Pancreas (tissue), 10 donors: Measurements from ENCODE around the gene RNF150. TPM values are rescaled to one million over a fixed set of nuclear protein-coding genes. Genes with fewer than 3 reads are reported as not detected.

Source experiments
- ATAC-seq, 4 donors: fragments of 200-7000 bp; cut with Tn5 transposase; one replicate each; pipeline versions ENCODE4 v1.8.0 to v1.9.1; 2020; ENCODE audit warnings: mild to moderate bottlenecking in 4 of 4, moderate library complexity in 4 of 4
- DNase-seq, 6 donors: peaks; one replicate each; pipeline ENCODE4 v3.0.0-alpha.2; 2020
- FAIRE-seq: peaks from 2 replicates; lab custom pipeline; 2012; peaks lifted over from hg19 to GRCh38; lab: Jason Lieb, UNC
- H3K27ac ChIP-seq, 4 donors: fragments of 200-600 bp; sonication (generic); 1 replicate in 3 of 4; 2 replicates in 1 of 4; pipeline versions ENCODE4 v1.5.0 to v1.8.0; 2020
- H3K27me3 ChIP-seq, 4 donors: fragments of 200-600 bp; one replicate each; pipeline ENCODE4 v1.8.0; 2021
- H3K36me3 ChIP-seq, 3 donors: fragments of 200-600 bp; sonication (generic) in 1 of 3; one replicate each; pipeline versions ENCODE4 v1.5.0 to v1.8.0; 2020 to 2021
- H3K4me1 ChIP-seq, 3 donors: fragments of 200-600 bp; one replicate each; pipeline ENCODE4 v1.8.0; 2021
- H3K4me3 ChIP-seq, 4 donors: fragments of 200-600 bp; sonication (generic) in 2 of 4; one replicate each; pipeline versions ENCODE4 v1.5.0 to v1.8.0; 2020 to 2021
- H3K9me3 ChIP-seq, 4 donors: fragments of 200-600 bp; one replicate each; pipeline ENCODE4 v1.8.0; 2021
- WGBS, 2 donors: extraction: QIAGEN DNeasy Blood & Tissue Kit; methylation state at CpG; one replicate each; pipeline ENCODE4 v1.1.7; 2013; 5-methylcytosine and 5-hydroxymethylcytosine counted together
- intact Hi-C, 3 donors: fragments of 100-400 bp; cut with DNase I; formaldehyde crosslinking; loops; one replicate each; pipeline versions ENCODE4 v1.11.1 to v1.14.2; 2022
- polyA plus RNA-seq, 2 donors: library from polyadenylated mRNA; stranded (reverse); fragments of 200-250 nt; gene quantifications; one replicate each; pipeline ENCODE4 v1.2.3, GENCODE V29; 2013
- total RNA-seq, 6 donors: library from RNA; stranded (reverse); fragmentation: NEBNext Ultra II Directional in 4 of 6; extraction: Animal tissue kit (Norgen Biotek cat#: 25700) in 4 of 6; gene quantifications; one replicate each; pipeline versions ENCODE4 v1.2.1 to v1.2.4, GENCODE V29; 2021 to 2023
- TF ChIP-seq, protein P1 (sequence below), 4 donors: fragments of 200-600 bp; sonication (generic) in 3 of 4; IDR thresholded peaks; one replicate each; pipeline versions ENCODE4 v1.5.0 to v1.8.0; 2021; ENCODE audit warnings: antibody characterized with exemption in 4 of 4
- donor health status: healthy with polysubstance abuse.
- donor health status: DM: no; HTN: no; CAD: no; lungs with moderate emphysema.
- donor health status: DM: no; HTN: no; CAD: no.
- donor health status: control.
- donor health status: control.
- donor health status: Bipolar disorder and iron deficiency.
- donor health status: DM: yes; HTN: yes; CAD: no.
- donor health status: DM: no; HTN: no; CAD: no.
- donor health status: DM: no; HTN: no; CAD: no.
- donor health status: DM: yes; HTN: yes; CAD: no.

Gene RNF150
- total and polyA plus RNA-seq, 8 donors, result 0.53 to 4.1 (median 2.5) TPM

DNA sequence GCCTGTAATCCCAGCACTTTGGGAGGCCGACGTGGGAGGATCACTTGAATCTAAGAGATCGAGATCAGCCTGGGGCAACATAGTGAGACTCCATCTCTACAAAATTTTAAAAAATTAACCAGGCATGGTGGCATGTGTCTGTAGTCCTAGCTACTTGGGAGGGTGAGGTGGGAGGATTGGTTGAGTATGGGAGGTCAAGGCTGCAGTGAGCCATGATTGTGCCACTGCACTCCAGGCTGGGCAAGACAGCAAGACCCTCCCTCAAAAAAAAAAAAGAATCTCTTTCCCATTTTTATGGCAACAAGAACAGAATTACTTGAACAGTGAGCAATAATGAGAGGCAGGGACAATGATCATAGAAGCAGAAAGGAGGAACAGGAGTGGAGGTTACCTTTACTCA is 94.8 kb downstream of the RNF150 start:
- ATAC-seq (no peak), FAIRE-seq (no peak), DNase-seq (no peak)
- no peak overlapping the region for H3K4me3 ChIP-seq
- TF ChIP-seq, protein P1, sequence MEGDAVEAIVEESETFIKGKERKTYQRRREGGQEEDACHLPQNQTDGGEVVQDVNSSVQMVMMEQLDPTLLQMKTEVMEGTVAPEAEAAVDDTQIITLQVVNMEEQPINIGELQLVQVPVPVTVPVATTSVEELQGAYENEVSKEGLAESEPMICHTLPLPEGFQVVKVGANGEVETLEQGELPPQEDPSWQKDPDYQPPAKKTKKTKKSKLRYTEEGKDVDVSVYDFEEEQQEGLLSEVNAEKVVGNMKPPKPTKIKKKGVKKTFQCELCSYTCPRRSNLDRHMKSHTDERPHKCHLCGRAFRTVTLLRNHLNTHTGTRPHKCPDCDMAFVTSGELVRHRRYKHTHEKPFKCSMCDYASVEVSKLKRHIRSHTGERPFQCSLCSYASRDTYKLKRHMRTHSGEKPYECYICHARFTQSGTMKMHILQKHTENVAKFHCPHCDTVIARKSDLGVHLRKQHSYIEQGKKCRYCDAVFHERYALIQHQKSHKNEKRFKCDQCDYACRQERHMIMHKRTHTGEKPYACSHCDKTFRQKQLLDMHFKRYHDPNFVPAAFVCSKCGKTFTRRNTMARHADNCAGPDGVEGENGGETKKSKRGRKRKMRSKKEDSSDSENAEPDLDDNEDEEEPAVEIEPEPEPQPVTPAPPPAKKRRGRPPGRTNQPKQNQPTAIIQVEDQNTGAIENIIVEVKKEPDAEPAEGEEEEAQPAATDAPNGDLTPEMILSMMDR (IDR thresholded peaks at IDR 0.05), result no peak
- intact Hi-C loops, result no loop called here
- H3K36me3 ChIP-seq, result no peaks in the 10 kb centered on the region
- 84 to 88% methylated on average over 3 of the region's 3 CpGs for WGBS, 2 donors
- no peak overlapping the region for H3K27ac ChIP-seq
- no peaks in the 10 kb centered on the region for H3K4me1 ChIP-seq
- no peaks in the 10 kb centered on the region for H3K27me3 ChIP-seq
- no peaks in the 10 kb centered on the region for H3K9me3 ChIP-seq

DNA sequence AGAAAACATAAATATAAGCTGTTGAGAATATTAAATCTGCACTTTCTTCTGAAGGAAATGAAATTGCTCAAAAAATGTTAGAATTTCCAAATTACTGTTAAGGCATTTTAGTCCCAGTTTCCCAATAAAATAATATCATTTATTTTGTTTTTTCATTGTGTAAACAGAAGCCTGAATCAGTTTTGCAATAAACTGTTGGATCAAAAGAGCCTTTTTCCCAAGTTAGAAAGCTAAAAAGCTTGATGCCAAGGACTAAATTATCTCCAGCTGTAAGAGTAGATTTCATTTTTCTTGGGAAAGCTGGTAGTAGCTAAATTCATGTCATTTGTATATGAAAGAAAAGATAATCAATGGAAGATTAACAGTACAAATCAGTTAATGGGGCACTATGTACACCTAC is 95.8 kb downstream of the RNF150 start:
- no peak for FAIRE-seq
- Histone ChIP-seq H3K36me3 (no peaks in the 10 kb centered on the region), H3K4me3 (no peak overlapping the region), H3K9me3 (no peaks in the 10 kb centered on the region), H3K4me1 (no peaks in the 10 kb centered on the region), H3K27me3 (no peaks in the 10 kb centered on the region), H3K27ac (no peak overlapping the region)
- ATAC-seq, result no peak
- TF ChIP-seq, protein P1 (IDR thresholded peaks at IDR 0.05), result no peak
- intact Hi-C loops, result no loop called here
- no peak for DNase-seq

DNA sequence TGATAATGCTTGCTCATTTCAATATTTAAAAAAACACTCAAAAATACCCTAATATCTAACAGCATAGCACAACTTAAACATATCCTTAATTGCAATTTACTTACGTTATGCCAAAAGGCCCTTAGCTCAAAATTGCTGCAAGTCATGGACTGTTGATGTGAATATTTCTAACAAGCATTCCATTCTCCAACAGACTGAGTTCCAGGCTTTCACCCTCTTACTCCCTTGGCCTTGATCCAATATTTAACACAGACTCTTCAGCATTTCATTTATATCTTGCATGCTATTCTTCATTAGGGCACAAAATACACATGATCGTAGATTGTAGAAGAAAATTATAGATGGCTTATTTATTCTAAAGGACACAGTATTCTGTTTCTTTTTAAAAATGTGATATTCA is 96.5 kb downstream of the RNF150 start:
- H3K36me3 ChIP-seq, result no peaks in the 10 kb centered on the region
- WGBS, 2 donors, result 78 to 82% methylated on average over 2 of the region's 2 CpGs
- TF ChIP-seq, protein P1 (IDR thresholded peaks at IDR 0.05), result no peak
- no peak for ATAC-seq
- no peak overlapping the region for H3K4me3 ChIP-seq
- no peak for FAIRE-seq
- no peaks in the 10 kb centered on the region for H3K4me1 ChIP-seq
- no peak for DNase-seq
- no peak overlapping the region for H3K27ac ChIP-seq
- H3K9me3 ChIP-seq, result no peaks in the 10 kb centered on the region
- intact Hi-C loops, result no loop called here
- H3K27me3 ChIP-seq, result no peaks in the 10 kb centered on the region

DNA sequence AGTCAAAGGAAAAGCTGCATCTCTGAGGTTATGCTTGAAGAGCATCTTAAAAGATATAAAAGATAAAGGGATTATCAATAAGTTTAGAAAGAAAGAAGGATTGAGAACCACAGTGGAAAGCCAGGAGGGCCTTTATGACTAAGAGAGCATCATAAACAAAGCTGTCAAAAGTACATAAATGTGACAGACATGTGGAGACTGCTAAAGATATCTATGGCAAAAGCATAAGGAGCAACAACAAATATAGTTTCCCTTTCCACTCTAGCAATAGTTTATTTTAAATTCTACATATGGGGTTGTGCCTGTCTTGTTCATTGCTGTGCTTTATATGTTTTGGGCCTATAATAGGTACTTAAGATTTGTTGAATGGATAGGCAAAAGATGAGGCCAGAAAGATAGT is 97.3 kb downstream of the RNF150 start:
- FAIRE-seq (no peak), ATAC-seq (no peak), DNase-seq (no peak)
- Histone ChIP-seq H3K27ac (no peak overlapping the region), H3K9me3 (no peaks in the 10 kb centered on the region), H3K36me3 (no peaks in the 10 kb centered on the region), H3K4me1 (no peaks in the 10 kb centered on the region), H3K27me3 (no peaks in the 10 kb centered on the region), H3K4me3 (no peak overlapping the region)
- TF ChIP-seq, protein P1 (IDR thresholded peaks at IDR 0.05), result no peak
- intact Hi-C loops, result no loop called here

DNA sequence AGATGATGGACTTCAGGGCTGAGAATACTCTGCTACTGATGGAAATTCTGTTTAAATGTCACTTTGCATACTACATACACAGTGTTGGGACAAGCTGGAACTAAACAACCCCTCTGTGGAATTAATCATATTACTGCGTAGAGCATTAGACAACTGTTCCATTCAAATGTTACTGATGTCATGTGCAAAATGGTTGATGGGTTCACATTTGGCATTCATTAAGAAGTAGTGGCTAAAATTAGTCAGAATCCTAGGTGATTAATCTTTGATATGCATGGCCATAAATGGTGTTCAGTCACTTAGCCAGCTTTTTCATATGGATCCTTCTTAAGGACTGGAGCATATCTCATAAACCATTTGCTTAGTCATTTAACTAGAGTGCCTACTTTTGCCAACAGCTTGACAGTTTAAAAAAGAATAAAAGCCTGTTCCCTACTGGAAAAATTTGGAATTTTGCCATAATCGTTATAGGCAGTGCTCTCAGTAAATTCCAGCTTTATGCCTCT is 105.2 kb downstream of the RNF150 start:
- peak; percentile 48 to 82 (median 66) for ATAC-seq
- DNase-seq, result no peak
- Histone ChIP-seq H3K27me3 (no peaks in the 10 kb centered on the region), H3K4me1 (peaks cover 0 to 6% (median 0%) of the 10 kb centered on the region in 3 donors), H3K4me3 (no peak overlapping the region), H3K27ac (no peak overlapping the region), H3K9me3 (no peaks in the 10 kb centered on the region), H3K36me3 (no peaks in the 10 kb centered on the region)
- intact Hi-C loops, result no loop called here
- no peak for FAIRE-seq
- TF ChIP-seq, protein P1 (IDR thresholded peaks at IDR 0.05), result no peak
- 25 to 32% methylated on average over 2 of the region's 2 CpGs for WGBS, 2 donors
